Melanocyte of skin (primary cell): ENCODE data around the gene TOMM40. TPM values are rescaled to one million over a fixed set of nuclear protein-coding genes. Genes with fewer than 3 reads are reported as not detected.

Experiments
- total RNA-seq, 2 donors: library from RNA; depleted of rRNA; stranded (reverse); fragments of >200 nt; gene quantifications; 2 replicates each; pipeline ENCODE4 v1.2.3, GENCODE V29; 2012

Gene TOMM40
- total RNA-seq = 100 to 1,000 TPM in 1 of 2 donors, 10 to 100 TPM in 1; 68.5 to 114 TPM

GRCh38 chr19:44891016-44891882 is at the start of gene TOMM40:
Gene TOMM40 (plus strand): TSS chr19:44891254. CDS start chr19:44891416, 162 bp downstream.

GRCh38 chr19:44845612-44846454 is 45.2 kb upstream of the TOMM40 start, which contains the start of gene NECTIN2:
Gene NECTIN2 (plus strand): TSS chr19:44846297. CDS start chr19:44846526, 229 bp downstream.

GRCh38 chr19:44905437-44906160 is 14.5 kb downstream of the TOMM40 start, which contains the start of gene APOE:
Gene APOE (plus strand): TSS chr19:44905796. CDS start chr19:44906625, 829 bp downstream.

GRCh38 chr19:44914433-44915206 is 23.6 kb downstream of the TOMM40 start, which contains the start of gene APOC1:
Gene APOC1 (plus strand): TSS chr19:44914608. CDS start chr19:44914892, 284 bp downstream.

GRCh38 chr19:44942067-44942571 is 51.1 kb downstream of the TOMM40 start, which contains the start of gene APOC4:
Gene APOC4 (plus strand): TSS chr19:44942237. CDS start chr19:44942278, 41 bp downstream.

Other genes with a start within 250 kb of the TOMM40 start
- 10 to 100 TPM; 32.3 to 59.3 TPM for gene PVR, start 247.3 kb upstream of the TOMM40 start, total RNA-seq
- 1 to 10 TPM in 1 of 2 donors, under 1 TPM in 1; 0.33 to 1.4 TPM for gene CEACAM19, start 219.8 kb upstream of the TOMM40 start, total RNA-seq
- not detected for gene CEACAM16, start 192.1 kb upstream of the TOMM40 start, total RNA-seq
- 1 to 10 TPM; 4.0 to 7.2 TPM for gene BCL3, start 142.5 kb upstream of the TOMM40 start, total RNA-seq
- gene CBLC, start 113.4 kb upstream of the TOMM40 start, total RNA-seq = not detected
- gene BCAM, start 82.2 kb upstream of the TOMM40 start, total RNA-seq = under 1 TPM; 0.67 to 0.69 TPM
- 10 to 100 TPM; 60.9 to 68.3 TPM for gene NECTIN2, start 45.0 kb upstream of the TOMM40 start, total RNA-seq
- 100 to 1,000 TPM in 1 of 2 donors, 10 to 100 TPM in 1; 87.9 to 191 TPM for gene APOE, start 14.5 kb downstream of the TOMM40 start, total RNA-seq
- 1 to 10 TPM; 2.8 to 6.7 TPM for gene APOC1, start 23.4 kb downstream of the TOMM40 start, total RNA-seq
- gene APOC4, start 51.0 kb downstream of the TOMM40 start, total RNA-seq = not detected
- 1 to 10 TPM in 1 of 2 donors, under 1 TPM in 1; 1.00 to 4.5 TPM for gene APOC2, start 54.8 kb downstream of the TOMM40 start, total RNA-seq
- gene CLPTM1, start 64.1 kb downstream of the TOMM40 start, total RNA-seq = 10 to 100 TPM; 64.7 to 85.6 TPM
- 10 to 100 TPM in 1 of 2 donors, 1 to 10 TPM in 1; 5.0 to 24.4 TPM for gene RELB, start 110.2 kb downstream of the TOMM40 start, total RNA-seq
- 10 to 100 TPM; 10.7 to 19.3 TPM for gene CLASRP, start 147.8 kb downstream of the TOMM40 start, total RNA-seq
- under 1 TPM in 1 of 2 donors, not detected in 1; 0.33 TPM for gene ZNF296, start 185.2 kb downstream of the TOMM40 start, total RNA-seq
- 10 to 100 TPM; 17.9 to 29.6 TPM for gene GEMIN7, start 188.0 kb downstream of the TOMM40 start, total RNA-seq
- gene PPP1R37, start 201.9 kb downstream of the TOMM40 start, total RNA-seq = 10 to 100 TPM; 65.6 to 66.8 TPM